NCI-H345 treated with DMSO at 0.1 percent for 48 hours (cell line): ENCODE results near the gene TSPO.
"Not testable (repeated sequence)": the region's sequence is repeated elsewhere in the genome, so short reads cannot be mapped to it uniquely, and the experiment has no call there.

Experiments
- DNase-seq: peaks from one replicate; lab custom pipeline; 2025; ENCODE audit not compliant: unreplicated experiment; lab: John Stamatoyannopoulos, UW

TSPO gene

GRCh38 chr22:43129426-43130425 lies 21.6 kb upstream of the TSPO start:
- DNase-seq, result peak; percentile 88

DNA sequence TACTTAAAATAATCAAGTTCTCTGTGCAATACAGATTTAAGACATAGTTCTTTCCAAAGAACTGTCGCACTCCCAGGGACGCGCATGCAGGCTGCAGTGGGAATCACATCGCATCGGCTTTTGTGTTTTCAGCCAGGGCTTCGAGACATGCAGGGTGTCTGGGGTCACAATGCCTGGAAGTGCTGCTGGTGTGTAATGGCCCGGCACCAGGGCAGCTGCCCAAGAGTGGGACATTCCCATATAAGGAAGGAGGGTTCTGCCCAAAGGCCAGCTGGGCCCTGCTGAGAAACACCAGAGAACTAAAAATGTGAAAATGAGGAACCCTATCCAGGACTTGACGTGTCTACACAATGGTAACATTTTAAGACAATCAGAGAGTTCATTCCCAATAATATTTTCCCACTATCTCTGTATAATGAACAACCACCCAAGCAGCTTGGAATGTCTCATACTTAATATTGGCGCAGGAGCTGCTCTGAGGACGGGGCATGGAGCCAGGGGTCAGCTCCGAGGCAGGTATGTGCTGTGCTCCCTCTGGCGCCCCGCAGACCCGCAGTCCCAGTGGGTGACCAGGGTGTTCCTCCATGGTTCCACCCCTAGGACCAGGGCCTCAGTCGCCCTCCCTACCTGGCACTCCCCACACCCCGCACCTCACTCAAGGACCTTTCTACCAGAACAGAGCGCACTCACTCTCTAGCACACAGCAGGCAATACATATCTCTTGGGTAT lies 19.4 kb upstream of the TSPO start:
- DNase-seq, result no peak

GRCh38 chr22:43133401-43133800 lies 18.0 kb upstream of the TSPO start:
- DNase-seq, result no peak

- DNase-seq, result no peak
These were observed 16.8 kb upstream of the TSPO start for GRCh38 chr22:43134553-43134952.

- DNase-seq, result no peak
These were observed 15.8 kb upstream of the TSPO start for GRCh38 chr22:43135565-43135964.

- DNase-seq, result no peak
These were observed 15.1 kb upstream of the TSPO start for GRCh38 chr22:43136255-43136654.

GRCh38 chr22:43136801-43137200 lies 14.6 kb upstream of the TSPO start:
- DNase-seq, result no peak

GRCh38 chr22:43142880-43143562 lies 8.3 kb upstream of the TSPO start, which contains the start of gene MCAT:
MCAT (minus strand) TSS chr22:43143398; CDS start chr22:43143348, 50 bp downstream.
- DNase-seq, result peak; percentile 52

DNA sequence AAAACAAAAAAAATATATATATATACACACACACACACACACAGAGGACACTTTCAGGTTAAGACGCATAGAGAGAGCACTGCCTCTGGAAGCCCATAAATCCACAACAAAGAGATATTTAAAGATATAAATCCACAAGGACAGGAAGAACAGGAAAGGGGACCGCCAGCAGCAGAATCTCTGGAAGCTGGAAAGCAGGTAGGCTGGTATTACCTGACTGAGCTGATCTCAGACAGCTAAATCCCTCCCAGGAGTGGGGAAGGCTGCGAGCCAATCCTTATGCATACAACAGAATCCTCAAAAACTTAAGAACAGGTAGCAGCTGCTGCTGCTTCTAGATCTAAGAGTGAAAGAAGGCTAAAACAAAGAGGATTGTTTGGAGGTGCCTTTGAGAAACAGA lies 6.4 kb upstream of the TSPO start:
- no peak for DNase-seq

DNA sequence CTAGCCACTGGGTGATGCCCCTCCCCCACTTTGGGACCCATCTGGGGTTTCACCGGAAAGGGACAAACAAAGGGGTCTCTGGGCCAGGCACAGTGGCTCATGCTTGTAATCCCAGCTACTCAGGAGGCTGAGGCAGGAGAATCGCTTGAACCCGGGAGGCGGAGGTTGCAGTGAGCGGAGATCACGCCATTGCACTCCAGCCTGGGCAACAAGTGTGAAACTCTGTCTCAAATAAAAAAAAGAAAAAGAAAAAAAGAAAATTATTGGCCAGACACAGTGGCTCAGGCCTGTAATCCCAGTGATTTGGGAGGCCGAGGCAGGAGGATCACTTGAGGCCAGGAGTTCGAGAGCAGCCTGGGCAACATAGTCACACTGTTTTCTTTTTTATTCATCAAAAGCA lies 6.0 kb upstream of the TSPO start:
- DNase-seq, result not testable (repeated sequence)

- not testable (repeated sequence) for DNase-seq
These were observed 5.0 kb upstream of the TSPO start for GRCh38 chr22:43146332-43146731.

DNA sequence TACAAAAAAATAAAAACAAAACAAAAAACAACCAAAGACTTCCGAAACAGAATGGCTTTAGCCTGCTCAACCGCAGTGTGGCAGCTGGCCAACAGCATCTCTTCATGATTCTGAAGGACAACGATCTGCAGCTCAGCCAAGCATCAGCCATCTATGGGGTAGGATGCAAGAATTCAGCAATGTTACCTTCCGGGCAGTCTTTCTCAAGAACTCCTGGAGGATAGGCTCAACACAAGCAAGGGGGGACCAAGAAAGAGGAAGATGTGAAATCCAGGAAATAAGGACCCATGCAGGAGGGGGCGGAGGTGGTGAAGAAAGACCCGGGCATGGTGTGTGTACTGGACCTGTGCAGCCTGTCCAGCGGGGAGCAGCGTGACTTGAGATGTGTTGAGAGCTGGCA lies 3.5 kb upstream of the TSPO start:
- DNase-seq, result no peak

GRCh38 chr22:43148581-43148980 lies 2.8 kb upstream of the TSPO start:
- DNase-seq, result no peak

GRCh38 chr22:43150731-43151206 lies 590 bp upstream of the TSPO start:
- no peak for DNase-seq

GRCh38 chr22:43152003-43152356 lies 621 bp downstream of the TSPO start:
- no peak for DNase-seq

DNA sequence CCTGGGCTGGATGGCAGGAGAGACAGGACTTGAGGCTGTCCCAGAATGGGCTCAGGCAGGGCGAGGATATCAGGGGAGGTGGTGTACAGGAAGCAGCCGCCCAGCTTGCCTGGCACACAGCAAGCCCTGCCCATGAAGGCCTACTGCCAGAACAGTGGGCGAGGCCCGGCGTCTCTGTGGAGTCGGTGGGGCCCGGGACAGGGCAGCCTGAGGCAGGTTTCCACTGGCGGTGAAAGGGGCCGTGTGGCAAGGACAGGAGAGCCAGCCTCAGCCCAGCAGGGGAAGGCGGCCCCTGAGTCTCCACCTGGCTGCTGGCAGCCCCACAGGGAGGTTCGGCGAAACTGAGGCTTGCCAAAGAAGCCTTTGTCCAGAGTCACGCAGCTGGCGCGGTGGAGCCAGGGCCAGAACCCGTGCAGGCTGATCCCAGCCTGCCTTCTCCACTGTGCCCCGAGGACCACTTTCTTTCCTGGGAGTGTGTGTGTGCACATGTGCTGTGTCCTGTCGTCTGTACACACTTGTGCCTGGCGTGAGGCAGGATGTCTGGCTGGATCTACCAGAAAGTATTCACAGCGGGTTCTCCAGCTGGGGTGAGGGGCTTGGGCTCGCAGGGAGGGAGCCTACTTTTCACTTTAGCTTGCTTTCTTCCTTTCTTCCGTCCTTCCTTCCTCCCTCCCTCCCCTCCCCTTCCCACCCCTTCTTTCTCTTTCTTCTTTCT lies 1.2 kb downstream of the TSPO start:
- DNase-seq, result no peak

- DNase-seq, result no peak
These were observed 2.5 kb downstream of the TSPO start for GRCh38 chr22:43153899-43154298.

- no peak for DNase-seq
These were observed 3.7 kb downstream of the TSPO start for GRCh38 chr22:43154887-43155536.

GRCh38 chr22:43155789-43156188 lies 4.4 kb downstream of the TSPO start:
- DNase-seq, result no peak

DNA sequence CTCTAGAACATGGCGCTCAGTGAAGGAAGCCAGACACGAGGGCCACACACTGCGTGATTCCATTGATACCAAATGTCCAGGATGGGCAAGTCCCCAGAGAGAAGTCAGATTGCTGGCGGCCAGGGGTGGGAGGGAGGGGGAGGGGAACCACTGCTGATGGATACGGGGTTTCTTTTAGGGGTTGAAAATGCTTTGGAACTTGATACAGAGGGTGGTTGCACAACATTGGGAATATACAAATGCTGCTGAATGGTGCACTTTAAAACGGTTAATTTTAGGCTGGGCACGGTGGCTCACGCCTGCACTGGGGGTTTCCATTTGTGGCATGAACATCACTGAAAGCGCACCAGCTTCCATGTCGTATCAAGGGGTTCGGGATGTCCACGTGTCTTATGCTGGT lies 5.1 kb downstream of the TSPO start:
- no peak for DNase-seq
